NCI-H345 treated with DMSO at 0.1 percent for 48 hours (cell line): ENCODE results near the gene EIF2B5.
"Not testable (repeated sequence)": the region's sequence is repeated elsewhere in the genome, so short reads cannot be mapped to it uniquely, and the experiment has no call there.

ENCODE experiments used
- DNase-seq: peaks from one replicate; lab custom pipeline; 2025; ENCODE audit not compliant: unreplicated experiment; lab: John Stamatoyannopoulos, UW

The EIF2B5 gene

GRCh38 chr3:184145751-184146270 lies 10.7 kb downstream of the EIF2B5 start:
- DNase-seq = no peak

GRCh38 chr3:184148076-184148475 lies 12.9 kb downstream of the EIF2B5 start:
- no peak for DNase-seq

- no peak for DNase-seq
Measured at GRCh38 chr3:184149123-184149522, 14.0 kb downstream of the EIF2B5 start.

GRCh38 chr3:184149770-184150169 lies 14.6 kb downstream of the EIF2B5 start:
- not testable (repeated sequence) for DNase-seq

GRCh38 chr3:184154885-184155643 lies 19.9 kb downstream of the EIF2B5 start, which contains the start of gene DVL3:
Gene DVL3 (plus strand): TSS chr3:184155377. CDS start chr3:184155636, 259 bp downstream.
- DNase-seq = peak; percentile 46

GRCh38 chr3:184155644-184156521 lies 20.7 kb downstream of the EIF2B5 start:
- DNase-seq = no peak

GRCh38 chr3:184156522-184156955 lies 21.4 kb downstream of the EIF2B5 start:
- DNase-seq = no peak

GRCh38 chr3:184157206-184157605 lies 22.0 kb downstream of the EIF2B5 start:
- DNase-seq = no peak

- DNase-seq = no peak
Measured at GRCh38 chr3:184158404-184158803, 23.2 kb downstream of the EIF2B5 start.

- no peak for DNase-seq
Measured at GRCh38 chr3:184160456-184160855, 25.3 kb downstream of the EIF2B5 start.

GRCh38 chr3:184162571-184163070 lies 27.5 kb downstream of the EIF2B5 start:
- not testable (repeated sequence) for DNase-seq

- no peak for DNase-seq
Measured at GRCh38 chr3:184164648-184165330, 29.6 kb downstream of the EIF2B5 start.

GRCh38 chr3:184165543-184165942 lies 30.4 kb downstream of the EIF2B5 start:
- no peak for DNase-seq

- no peak for DNase-seq
Measured at GRCh38 chr3:184166671-184167070, 31.5 kb downstream of the EIF2B5 start.

- no peak for DNase-seq
Measured at GRCh38 chr3:184167786-184168185, 32.6 kb downstream of the EIF2B5 start.

GRCh38 chr3:184168363-184169120 lies 33.4 kb downstream of the EIF2B5 start:
- no peak for DNase-seq

GRCh38 chr3:184169896-184170875 lies 35.0 kb downstream of the EIF2B5 start:
- DNase-seq = no peak

- no peak for DNase-seq
Measured at GRCh38 chr3:184171562-184171961, 36.4 kb downstream of the EIF2B5 start.
